CD4-positive, alpha-beta T cell treated with Interleukin-12 subunit alpha and Interleukin-12 subunit beta, for 1 hour (primary cell): ENCODE measurements around the gene TDO2.

Experiments
- DNase-seq: peaks from one replicate; pipeline ENCODE4 v3.0.0-alpha.2; 2020

Gene TDO2

DNA sequence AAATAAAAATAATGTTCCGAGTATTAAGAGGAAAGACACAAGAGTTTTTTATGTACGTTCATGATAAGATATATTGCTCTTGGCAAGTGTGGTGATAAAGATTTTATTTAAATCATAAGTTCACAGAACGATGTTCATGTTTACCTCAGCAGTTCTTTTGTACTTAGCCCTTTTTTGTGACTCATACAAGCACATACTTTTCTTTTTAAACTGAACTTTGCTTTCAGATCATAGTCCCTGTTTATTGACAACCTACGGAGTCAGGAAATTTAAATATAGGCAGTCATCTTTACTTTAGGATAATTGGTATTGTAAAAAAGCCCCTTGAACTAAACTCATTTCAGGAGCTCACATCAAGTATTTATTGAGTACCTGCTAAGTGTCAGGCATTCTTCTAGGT lies 51.4 kb downstream of the TDO2 start:
- DNase-seq, result no peak

DNA sequence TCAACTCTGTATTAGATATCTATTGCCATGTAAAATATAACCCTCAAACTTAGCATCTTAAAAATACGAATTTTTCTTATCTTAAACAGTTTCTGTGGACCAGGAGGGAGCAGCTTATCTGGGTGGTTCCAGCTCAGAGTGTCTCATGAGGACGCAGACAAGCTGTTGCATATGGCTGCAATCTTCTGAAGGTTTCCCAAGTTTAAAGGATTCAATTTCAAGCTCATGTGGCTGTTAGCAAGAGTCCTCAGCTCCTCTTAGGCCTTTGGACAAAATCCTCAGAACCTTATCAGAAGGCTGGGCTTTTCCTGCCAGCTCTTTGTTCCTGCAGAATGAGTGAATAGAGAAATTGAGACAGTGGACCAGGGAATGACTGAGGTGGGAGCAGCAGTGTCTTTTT lies 53.0 kb downstream of the TDO2 start:
- no peak for DNase-seq

DNA sequence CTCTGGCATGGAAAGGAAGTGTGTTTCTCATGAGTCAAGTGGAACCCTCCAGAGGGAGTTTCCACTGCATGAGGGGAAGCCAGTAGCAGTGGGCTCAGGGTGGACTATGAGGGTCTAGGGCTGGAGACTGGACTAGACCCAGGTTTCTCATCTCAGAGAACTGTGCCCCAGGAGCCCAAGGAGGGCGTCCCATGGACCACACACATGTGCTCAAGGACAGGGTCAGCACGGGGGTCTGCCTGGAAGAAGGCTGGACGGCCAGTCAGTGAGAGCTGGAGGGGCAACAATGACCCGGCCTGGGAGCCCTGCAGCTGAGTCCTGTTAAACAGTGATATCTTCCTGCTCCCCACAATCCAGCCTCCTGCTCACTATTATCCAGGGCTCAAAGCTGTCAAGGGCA lies 55.9 kb downstream of the TDO2 start:
- DNase-seq, result no peak

DNA sequence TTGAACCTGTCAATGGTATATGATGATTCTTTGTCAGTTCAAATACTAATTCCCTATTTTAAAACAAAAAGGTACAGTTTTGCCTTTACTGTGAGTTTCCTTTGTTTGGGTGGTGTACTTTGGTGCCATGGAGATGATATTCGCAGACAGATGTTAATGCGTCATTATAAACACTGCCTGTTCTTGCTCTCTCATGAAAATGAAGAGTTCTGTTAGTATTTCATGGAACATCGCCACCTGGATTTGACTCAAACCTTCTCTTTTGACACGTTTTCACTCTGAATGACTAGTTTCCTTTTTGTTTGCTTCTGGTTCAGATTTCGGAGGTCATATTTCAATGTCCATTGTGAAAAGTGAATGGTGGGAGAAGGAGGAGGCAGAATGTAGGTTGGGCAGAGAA lies 57.0 kb downstream of the TDO2 start:
- DNase-seq, result no peak

DNA sequence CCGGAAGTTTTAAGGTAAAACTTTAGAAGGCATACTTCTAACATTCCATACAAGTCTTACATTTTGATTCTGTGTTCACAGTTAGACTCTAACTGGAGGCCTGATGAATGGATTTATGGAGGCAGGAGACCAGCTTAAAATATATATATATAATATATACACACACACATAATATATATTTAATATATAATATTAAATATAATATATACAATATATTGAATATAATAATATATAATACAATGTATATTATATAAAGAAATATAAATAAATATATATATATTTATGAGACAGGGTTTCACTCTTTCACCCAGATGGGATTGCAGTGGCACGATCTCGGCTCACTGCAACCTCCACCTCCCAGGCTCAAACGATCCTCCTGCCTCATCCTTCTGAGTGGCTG lies 58.1 kb downstream of the TDO2 start:
- DNase-seq, result no peak

DNA sequence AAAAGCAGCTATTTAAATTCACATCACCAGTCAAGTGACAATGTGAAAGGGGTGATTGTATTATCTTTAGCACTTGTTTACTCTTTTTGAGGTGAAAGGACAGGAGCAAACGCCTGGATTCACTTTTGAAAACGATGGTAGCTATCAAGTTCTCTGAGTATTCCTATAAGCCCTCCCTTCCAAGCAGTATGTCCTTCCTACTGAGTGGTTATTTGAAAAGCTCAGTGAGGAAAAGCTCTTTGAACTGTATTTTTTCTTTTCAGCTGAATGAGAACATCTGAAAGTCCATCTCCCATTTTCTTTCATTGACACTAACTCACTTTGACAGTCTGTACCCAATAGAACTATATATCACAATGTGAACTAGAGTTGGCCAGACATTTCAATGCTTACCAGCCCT lies 59.3 kb downstream of the TDO2 start:
- no peak for DNase-seq

DNA sequence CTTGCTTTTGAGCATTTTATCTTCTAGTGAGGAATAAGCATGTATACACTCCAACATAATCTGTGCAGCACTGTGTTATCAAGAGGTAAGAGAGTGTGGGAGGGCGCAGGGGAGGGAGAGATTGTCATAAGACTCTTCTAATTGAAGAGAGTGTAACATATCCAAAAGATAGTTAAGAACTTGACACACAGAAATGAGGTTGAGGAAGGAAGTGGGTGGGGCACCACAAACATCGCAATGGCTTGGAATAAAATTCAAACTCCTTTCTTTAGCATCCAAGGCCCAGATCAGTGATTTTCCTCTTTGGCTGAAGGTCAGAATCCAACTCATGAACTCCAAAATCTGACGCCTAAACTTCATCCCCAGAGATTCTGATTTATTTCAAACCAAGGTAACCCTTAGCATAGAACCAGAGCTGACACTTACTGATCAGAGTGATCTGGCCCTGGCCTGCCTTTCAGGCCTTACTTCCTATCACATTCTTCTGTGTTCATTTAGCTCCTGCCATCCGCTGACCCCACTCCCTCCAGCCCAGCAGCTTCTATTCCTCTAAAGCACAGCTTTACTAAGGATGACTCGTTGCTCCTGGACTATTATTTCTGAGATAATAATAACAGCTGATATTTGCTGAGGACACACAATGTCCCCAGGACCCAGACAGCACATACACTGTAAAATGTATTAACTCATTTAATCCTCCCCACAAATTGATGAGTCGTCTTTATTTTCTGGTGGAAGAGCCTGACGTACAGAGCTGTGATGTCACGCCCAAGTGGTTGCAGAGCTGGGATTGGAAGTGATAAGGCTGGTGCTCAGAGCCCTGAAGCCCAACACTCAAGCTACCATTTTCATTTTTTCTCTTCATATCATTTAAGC lies 60.8 kb downstream of the TDO2 start:
- DNase-seq, result no peak

DNA sequence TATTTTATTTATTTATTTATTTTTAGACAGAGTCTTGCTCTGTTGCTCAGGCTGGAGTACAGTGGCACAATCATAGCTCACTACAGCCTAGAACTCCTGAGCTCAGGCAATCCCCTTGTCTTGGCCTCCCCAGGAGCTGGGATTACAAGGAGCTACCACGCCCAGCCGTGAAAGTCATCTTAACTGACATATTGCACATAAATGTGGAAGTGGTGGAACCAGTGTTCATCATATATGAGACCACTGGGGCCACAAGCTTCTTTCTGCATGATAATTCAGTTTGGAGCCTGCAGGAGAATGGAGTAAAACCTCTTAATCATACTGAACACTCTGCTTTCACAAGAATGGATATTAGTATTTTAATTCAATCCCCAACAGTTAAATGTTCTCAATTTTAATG lies 62.7 kb downstream of the TDO2 start:
- no peak for DNase-seq

DNA sequence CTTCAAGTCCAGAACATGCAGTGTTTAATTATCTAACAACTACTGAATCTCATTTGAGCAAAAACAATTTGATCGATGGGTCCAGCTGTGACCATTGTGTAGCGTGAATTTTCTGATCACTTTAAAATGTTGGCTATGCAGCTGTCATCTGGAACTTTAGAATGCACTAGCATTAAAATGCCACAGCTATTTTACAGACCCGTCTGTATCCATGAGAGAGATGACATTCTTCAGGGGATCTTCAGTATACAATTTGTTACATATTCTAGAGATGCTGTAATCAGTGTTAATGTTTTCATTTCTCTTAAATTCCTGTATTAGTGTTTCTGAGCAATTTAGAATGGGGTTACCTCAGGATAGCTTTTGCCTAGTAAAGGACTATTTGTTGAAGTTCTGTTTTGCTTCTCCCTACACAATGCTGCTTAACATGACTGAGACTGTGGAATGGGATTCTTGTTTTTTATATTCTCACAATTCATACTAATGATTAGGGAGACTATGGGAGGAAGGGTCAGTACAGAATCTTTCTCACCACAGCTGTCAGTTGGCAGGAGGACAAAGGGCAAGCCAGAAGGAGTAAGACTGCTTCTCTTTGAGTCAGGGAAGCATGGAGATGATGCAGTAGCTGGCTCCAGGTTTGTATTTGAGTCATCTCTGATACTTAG lies 63.4 kb downstream of the TDO2 start:
- DNase-seq, result no peak
